Natural killer cell (primary cell): Measurements from ENCODE around the gene HSPG2. TPM values are rescaled to one million over a fixed set of nuclear protein-coding genes. Genes with fewer than 3 reads are reported as not detected.

ENCODE experiments used
- ATAC-seq, 3 donors: fragments of 150-1000 bp in 2 of 3; fragments of 200-7000 bp in 1 of 3; cut with Tn5 transposase; 1 replicate in 1 of 3; 2 replicates in 2 of 3; pipeline ENCODE4 v1.10.0; 2021; ENCODE audit warnings: mild to moderate bottlenecking in 2 of 3, moderate library complexity in 2 of 3
- DNase-seq, 2 donors: peaks; one replicate each; pipeline versions ENCODE4 v3.0.0 to v3.0.0-alpha.2; 2013 to 2021; ENCODE audit warnings: mixed read lengths in 1 of 2
- H3K27ac ChIP-seq: one replicate; pipeline ENCODE4 v1.5.1; 2013; ENCODE audit warnings: mild to moderate bottlenecking, low read length
- H3K27me3 ChIP-seq: one replicate; pipeline ENCODE4 v1.6.1; 2013; ENCODE audit warnings: low read length; ENCODE audit not compliant: control insufficient read depth, insufficient read depth
- H3K36me3 ChIP-seq: one replicate; pipeline ENCODE4 v1.6.1; 2013; ENCODE audit warnings: low read length; ENCODE audit not compliant: control insufficient read depth, insufficient read depth
- H3K4me1 ChIP-seq: one replicate; pipeline ENCODE4 v1.6.1; 2013; ENCODE audit warnings: low read length; ENCODE audit not compliant: control insufficient read depth, insufficient read depth
- H3K4me3 ChIP-seq: one replicate; pipeline ENCODE4 v1.5.1; 2013; ENCODE audit warnings: low read length
- H3K9me3 ChIP-seq: one replicate; pipeline ENCODE4 v1.6.1; 2013; ENCODE audit warnings: low read length; ENCODE audit not compliant: control insufficient read depth, insufficient read depth
- H3K27ac Mint-ChIP-seq, 2 donors: one replicate each; pipeline ENCODE4 v1.8.0; 2022; ENCODE audit warnings: mild to moderate bottlenecking in 2 of 2, mixed read lengths in 2 of 2, moderate library complexity in 1 of 2
- H3K27me3 Mint-ChIP-seq, 2 donors: one replicate each; pipeline ENCODE4 v1.8.0; 2022; ENCODE audit warnings: low read depth in 2 of 2, mixed read lengths in 2 of 2
- H3K36me3 Mint-ChIP-seq: one replicate; pipeline ENCODE4 v1.8.0; 2022; ENCODE audit warnings: mixed read lengths
- H3K4me1 Mint-ChIP-seq, 2 donors: one replicate each; pipeline ENCODE4 v1.8.0; 2022; ENCODE audit warnings: mixed read lengths in 2 of 2
- H3K4me3 Mint-ChIP-seq: one replicate; pipeline ENCODE4 v1.8.0; 2022; ENCODE audit warnings: mild to moderate bottlenecking, moderate library complexity, mixed read lengths
- H3K9me3 Mint-ChIP-seq, 2 donors: one replicate each; pipeline ENCODE4 v1.8.0; 2022; ENCODE audit warnings: mixed read lengths in 2 of 2
- CTCF ChIP-seq: fragments of 200-600 bp; IDR thresholded peaks from one replicate; pipeline ENCODE4 v1.8.0; 2022; ENCODE audit warnings: antibody characterized with exemption
- WGBS: methylation state at CpG from one replicate; pipeline ENCODE4 v1.1.7; 2013; ENCODE audit warnings: missing lambda C conversion rate; ENCODE audit not compliant: insufficient coverage; 5-methylcytosine and 5-hydroxymethylcytosine counted together
- intact Hi-C: fragments of 100-400 bp; cut with micrococcal nuclease; formaldehyde crosslinking; loops from one replicate; pipeline ENCODE4 v1.14.2; 2022
- total RNA-seq, 4 donors: library from RNA; stranded (reverse); fragments of 120-200 nt in 1 of 4; gene quantifications; one replicate each; pipeline versions ENCODE4 v1.2.3 to v1.2.4, GENCODE V29; 2013 to 2022

HSPG2 gene
- total RNA-seq, 3 donors from 2014 or later (not counting 1 experiment from before 2014, with no cell fraction given): 0.54 to 0.93 (median 0.90) TPM

DNA sequence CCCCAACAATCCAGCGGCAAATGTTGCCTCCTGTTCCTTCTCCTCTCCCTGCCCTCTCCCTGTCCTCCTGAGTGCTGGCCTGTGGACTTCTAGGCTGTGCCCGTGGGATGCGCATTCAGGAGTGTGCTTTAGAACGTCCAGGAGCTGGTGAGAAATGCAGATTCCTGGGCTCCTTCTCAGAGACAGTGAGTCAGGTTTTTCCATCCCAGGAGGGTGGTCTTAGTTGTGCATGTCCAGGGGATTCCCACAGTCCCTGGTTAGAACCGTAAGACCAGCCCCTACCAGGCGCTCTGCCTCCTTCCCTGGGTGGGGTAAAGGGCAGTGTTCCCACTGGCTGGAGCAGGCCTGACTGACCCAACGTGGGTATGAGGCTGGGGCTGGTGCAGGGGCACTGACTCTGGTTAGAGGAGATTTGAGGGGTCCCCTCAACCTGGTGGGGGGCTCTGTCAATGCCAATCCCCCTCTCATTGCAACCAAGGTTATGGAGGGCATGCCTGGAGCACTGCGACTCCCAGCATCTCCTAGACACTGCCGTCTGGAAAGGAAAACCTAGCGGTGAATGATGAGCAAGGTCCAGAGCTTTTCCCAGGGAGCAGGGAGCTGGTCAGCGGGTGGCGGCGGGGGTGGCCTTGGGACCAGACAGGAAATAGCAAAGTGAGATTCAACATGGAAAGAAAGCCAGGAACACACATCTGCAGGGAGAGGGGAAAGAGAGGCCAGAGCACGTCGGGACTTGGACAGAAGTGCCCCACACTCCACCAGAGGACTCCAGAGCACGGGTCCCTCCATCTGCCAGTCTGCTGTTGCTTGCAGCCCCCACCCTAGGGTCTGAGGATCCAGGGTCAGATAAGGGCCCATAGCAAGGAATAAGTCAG, 38.5 kb downstream of the HSPG2 start:
- no peaks in the 10 kb centered on the region for H3K27me3 ChIP-seq
- no peaks in the 10 kb centered on the region for H3K4me1 ChIP-seq
- Mint-ChIP-seq H3K27me3 (no peaks in the 10 kb centered on the region), H3K4me1 (no peaks in the 10 kb centered on the region), H3K27ac (no peak overlapping the region), H3K4me3 (no peak overlapping the region), H3K9me3 (no peaks in the 10 kb centered on the region), H3K36me3 (no peaks in the 10 kb centered on the region)
- H3K4me3 ChIP-seq: no peak overlapping the region
- H3K9me3 ChIP-seq: no peaks in the 10 kb centered on the region
- intact Hi-C loops: no loop called here
- H3K27ac ChIP-seq: no peak overlapping the region
- DNase-seq (no peak), ATAC-seq (no peak)
- H3K36me3 ChIP-seq: no peaks in the 10 kb centered on the region
- WGBS: 88% methylated on average over 16 of the region's 16 CpGs
- no peak for TF ChIP-seq CTCF

GRCh38 chr1:21897844-21898243, 39.3 kb downstream of the HSPG2 start:
- 95% methylated on average over 4 of the region's 4 CpGs for WGBS
- no peaks in the 10 kb centered on the region for H3K36me3 ChIP-seq
- H3K4me1 Mint-ChIP-seq: no peaks in the 10 kb centered on the region
- no peaks in the 10 kb centered on the region for H3K36me3 Mint-ChIP-seq
- H3K4me3 Mint-ChIP-seq: no peak overlapping the region
- H3K27me3 ChIP-seq: no peaks in the 10 kb centered on the region
- no peak overlapping the region for H3K27ac ChIP-seq
- H3K27me3 Mint-ChIP-seq: no peaks in the 10 kb centered on the region
- no peak for TF ChIP-seq CTCF
- no peaks in the 10 kb centered on the region for H3K9me3 ChIP-seq
- DNase-seq (no peak), ATAC-seq (no peak)
- intact Hi-C loops: no loop called here
- H3K27ac Mint-ChIP-seq: no peak overlapping the region
- no peaks in the 10 kb centered on the region for H3K4me1 ChIP-seq
- H3K4me3 ChIP-seq: no peak overlapping the region
- no peaks in the 10 kb centered on the region for H3K9me3 Mint-ChIP-seq

GRCh38 chr1:21896652-21897532, 40.2 kb downstream of the HSPG2 start:
- no peak overlapping the region for H3K4me3 Mint-ChIP-seq
- no peak for ATAC-seq
- H3K27ac Mint-ChIP-seq: no peak overlapping the region
- no peak overlapping the region for H3K27ac ChIP-seq
- H3K4me3 ChIP-seq: no peak overlapping the region
- 85% methylated on average over 20 of the region's 20 CpGs for WGBS
- DNase-seq: no peak
- H3K4me1 Mint-ChIP-seq: no peaks in the 10 kb centered on the region
- no peaks in the 10 kb centered on the region for H3K27me3 ChIP-seq
- intact Hi-C loops: no loop called here
- H3K9me3 ChIP-seq: no peaks in the 10 kb centered on the region
- no peaks in the 10 kb centered on the region for H3K4me1 ChIP-seq
- H3K36me3 ChIP-seq: no peaks in the 10 kb centered on the region
- no peaks in the 10 kb centered on the region for H3K36me3 Mint-ChIP-seq
- no peaks in the 10 kb centered on the region for H3K27me3 Mint-ChIP-seq
- TF ChIP-seq CTCF: no peak
- H3K9me3 Mint-ChIP-seq: no peaks in the 10 kb centered on the region
